GM12874 (cell line): Measurements from ENCODE around the gene PLAGL2.

ENCODE experiments used
- TF ChIP-seq, protein P1 (sequence below): IDR thresholded peaks from 2 replicates; pipeline ENCODE4 v1.5.1; 2011; ENCODE audit warnings: low read depth, mild to moderate bottlenecking, control low read depth, low read length, moderate library complexity; ENCODE audit not compliant: insufficient read depth

The PLAGL2 gene

DNA sequence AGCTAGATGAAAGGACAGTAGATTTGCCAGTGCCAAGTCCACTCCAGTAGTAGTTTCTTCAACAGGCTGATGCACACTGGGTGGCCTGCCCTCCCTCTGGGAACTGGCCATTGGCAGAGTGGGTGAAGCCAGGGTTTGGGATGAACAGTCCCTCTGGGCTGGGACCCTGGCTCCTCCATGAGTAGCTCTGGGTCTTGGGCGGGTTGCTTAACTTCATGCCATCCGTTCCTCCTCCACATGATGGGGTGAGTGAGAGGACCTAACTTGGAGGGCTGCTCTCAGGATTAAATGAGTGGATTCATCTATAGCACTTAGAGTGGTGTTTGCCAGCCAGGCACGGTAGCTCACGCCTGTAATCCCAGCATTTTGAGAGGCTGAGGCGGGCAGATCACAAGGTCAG is 47.2 kb downstream of the PLAGL2 start:
- TF ChIP-seq, protein P1, sequence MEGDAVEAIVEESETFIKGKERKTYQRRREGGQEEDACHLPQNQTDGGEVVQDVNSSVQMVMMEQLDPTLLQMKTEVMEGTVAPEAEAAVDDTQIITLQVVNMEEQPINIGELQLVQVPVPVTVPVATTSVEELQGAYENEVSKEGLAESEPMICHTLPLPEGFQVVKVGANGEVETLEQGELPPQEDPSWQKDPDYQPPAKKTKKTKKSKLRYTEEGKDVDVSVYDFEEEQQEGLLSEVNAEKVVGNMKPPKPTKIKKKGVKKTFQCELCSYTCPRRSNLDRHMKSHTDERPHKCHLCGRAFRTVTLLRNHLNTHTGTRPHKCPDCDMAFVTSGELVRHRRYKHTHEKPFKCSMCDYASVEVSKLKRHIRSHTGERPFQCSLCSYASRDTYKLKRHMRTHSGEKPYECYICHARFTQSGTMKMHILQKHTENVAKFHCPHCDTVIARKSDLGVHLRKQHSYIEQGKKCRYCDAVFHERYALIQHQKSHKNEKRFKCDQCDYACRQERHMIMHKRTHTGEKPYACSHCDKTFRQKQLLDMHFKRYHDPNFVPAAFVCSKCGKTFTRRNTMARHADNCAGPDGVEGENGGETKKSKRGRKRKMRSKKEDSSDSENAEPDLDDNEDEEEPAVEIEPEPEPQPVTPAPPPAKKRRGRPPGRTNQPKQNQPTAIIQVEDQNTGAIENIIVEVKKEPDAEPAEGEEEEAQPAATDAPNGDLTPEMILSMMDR = no peak

DNA sequence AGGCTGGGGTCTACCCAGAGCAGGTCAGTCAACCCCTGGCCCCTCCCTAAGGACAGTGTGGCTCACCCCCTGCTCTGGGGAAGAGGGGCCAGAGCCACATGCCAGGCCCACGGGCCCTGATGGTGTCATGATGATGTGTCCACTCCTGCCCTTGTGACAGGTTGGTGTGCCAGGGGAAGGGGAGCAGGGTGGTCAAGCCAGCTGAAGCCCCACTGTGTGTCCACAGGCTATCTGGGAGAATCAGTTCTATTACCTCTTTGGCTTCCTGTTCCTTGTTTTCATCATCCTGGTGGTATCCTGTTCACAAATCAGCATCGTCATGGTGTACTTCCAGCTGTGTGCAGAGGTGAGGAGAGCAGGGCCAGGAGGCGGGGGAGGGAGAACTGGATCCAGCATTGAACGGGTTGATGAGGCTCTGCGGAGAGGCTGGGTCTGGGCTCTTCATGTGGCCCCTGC is 47.7 kb downstream of the PLAGL2 start:
- TF ChIP-seq, protein P1 = no peak

DNA sequence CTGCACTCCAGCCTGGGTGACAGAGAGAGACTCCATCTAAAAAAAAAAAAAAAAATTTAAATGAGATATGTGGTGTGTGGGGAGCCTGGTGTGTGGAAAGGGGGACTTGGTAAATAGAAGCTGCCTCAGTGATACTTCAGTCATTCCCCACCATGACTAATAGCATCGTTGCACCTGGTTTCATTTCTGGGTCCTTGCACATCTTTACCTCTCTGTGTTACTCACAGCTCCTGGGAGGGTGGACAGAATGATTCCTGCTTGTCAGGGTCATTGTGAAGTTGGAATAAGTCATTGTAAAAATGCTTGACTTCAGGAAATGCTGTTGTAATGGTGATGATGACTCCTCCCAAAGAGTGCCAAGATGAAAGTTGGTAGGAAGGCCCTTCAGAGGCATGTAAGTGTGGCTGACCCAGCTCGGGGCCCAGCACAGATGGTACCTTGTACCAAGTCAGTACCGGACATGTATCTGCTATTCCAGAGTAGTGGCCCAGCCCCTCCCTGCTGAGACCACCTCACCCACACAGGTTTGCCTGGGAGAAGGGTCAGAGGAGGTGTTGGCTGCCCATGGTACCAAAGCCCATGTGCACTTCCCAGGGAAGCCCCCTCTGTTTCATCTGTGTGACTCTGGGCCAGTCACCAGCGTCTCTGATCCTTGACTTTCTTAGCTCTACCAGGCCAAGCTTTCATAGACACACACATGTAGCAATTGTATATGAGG is 48.4 kb downstream of the PLAGL2 start:
- TF ChIP-seq, protein P1 = no peak

DNA sequence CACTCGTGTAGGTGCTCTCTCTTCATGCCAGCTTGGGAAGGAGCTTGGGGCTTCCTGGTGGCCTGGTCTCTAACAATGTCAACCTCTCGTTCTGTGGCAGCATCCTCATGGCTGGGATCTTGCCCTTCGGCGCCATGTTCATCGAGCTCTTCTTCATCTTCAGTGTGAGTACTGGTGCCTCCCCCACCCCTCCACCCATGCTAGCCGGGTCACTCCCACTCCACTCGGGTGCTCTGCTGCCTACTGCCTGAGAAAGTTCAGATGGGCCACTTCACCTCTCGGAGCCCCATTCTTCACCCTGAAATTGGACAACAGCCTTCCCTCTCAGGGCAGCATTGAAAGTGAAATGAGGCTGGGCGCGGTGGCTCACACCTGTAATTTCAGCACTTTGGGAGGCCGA is 49.2 kb downstream of the PLAGL2 start:
- TF ChIP-seq, protein P1 = no peak

DNA sequence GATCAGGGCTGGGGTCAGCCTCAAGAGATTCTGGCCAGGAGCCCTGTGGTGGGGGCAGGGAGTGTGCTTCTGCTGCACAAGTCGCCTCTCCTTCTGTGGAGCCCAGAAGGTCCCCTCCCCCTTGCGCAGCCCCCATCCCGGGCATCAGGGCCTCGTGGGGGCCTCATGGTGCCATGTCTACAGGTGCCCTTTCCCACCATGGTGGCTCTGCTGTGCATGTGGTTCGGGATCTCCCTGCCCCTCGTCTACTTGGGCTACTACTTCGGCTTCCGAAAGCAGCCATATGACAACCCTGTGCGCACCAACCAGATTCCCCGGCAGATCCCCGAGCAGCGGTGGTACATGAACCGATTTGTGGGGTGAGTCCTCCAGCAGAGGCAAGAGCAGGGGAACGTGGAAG is 49.9 kb downstream of the PLAGL2 start:
- TF ChIP-seq, protein P1 = no peak

DNA sequence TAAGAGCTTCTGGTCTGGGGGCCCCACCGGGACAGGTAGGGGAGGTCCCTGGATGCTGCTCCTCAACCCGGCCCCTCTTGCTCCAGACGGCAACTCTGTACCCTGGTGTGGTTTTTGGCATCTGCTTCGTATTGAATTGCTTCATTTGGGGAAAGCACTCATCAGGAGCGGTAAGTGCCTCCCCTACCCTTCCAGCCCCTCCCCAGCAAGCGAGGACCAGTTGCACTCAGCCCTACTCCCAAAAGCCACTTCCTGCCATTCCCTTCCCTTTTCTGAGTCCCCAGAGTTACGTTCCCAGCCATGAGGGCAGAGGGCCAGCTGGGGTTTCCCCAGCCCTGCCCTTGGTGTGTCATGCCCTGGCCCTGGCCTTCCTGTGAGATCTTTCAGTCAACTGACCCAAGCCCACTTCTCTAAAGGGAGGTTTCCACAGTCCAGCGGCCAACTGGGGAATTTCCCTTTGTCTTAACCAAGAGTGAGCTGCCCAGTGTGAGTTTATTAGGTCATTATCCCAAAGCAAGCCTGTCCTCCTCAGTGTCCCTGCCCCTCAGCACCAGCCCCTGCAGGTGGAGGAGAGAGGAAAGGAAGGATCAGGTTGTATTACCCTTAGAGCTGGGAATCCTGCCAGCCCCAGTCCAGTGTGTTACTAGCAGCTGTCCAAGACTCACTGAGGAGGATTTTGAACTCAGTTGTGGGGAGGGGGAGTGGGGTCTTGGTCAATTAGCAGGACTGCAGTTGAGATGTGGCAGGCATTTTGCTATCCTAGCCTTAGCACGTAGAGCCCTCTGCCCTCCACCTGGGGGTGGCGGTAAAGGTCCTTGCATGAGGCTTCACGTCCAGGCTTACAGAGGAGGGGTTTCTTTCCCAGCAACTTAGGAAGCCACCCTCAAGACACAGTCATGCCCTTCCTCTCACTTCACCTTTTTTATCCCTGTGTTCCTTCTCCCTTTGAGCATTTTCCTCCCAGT is 52.2 kb downstream of the PLAGL2 start:
- TF ChIP-seq, protein P1 = peak; percentile 50; the same call in 1 of the 2 replicates

DNA sequence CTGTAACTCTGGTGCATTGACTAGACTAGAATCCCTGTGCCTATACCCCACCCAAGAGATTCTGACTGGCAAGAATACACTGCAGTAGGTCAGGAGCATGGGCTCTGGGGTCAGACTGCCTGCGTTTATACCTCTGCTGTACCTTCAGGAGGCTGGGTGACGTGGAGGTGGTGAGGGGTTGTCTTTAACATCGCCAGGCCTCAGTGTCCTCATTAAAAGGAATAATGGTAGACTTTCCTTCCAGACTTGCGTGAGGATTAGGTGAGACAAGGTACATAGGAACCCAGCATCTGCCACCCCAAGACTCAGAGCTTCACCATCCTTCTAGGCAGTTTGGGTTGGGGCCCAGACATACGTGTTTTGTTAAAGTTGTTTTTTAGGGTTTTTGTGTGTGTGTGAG is 53.8 kb downstream of the PLAGL2 start:
- TF ChIP-seq, protein P1 = no peak
